Nucleus accumbens (tissue), 56 donors: Measurements from ENCODE around the gene OLFML3.

Experiments used
- DNase-seq, 56 donors: peaks; one replicate each; lab custom pipeline; 2025; lab: John Stamatoyannopoulos, UW

The OLFML3 gene

GRCh38 chr1:114021665-114022099 is 42.4 kb downstream of the OLFML3 start:
- DNase-seq, result no peak

GRCh38 chr1:114022877-114023276 is 43.6 kb downstream of the OLFML3 start:
- DNase-seq, result no peak

GRCh38 chr1:114023377-114023776 is 44.1 kb downstream of the OLFML3 start:
- DNase-seq, result no peak

- DNase-seq, result no peak
Measured at GRCh38 chr1:114024049-114024448, 44.8 kb downstream of the OLFML3 start.

- DNase-seq, result no peak
Measured at GRCh38 chr1:114025609-114026401, 46.5 kb downstream of the OLFML3 start.

GRCh38 chr1:114026797-114027196 is 47.5 kb downstream of the OLFML3 start:
- no peak for DNase-seq
